Lower leg skin (tissue), 3 donors: ENCODE measurements around the gene RACGAP1.

Source experiments
- POLR2A ChIP-seq, 2 donors: fragments of 450-650 bp; IDR thresholded peaks; one replicate each; pipeline ENCODE4 v1.6.1; 2016 to 2017; ENCODE audit warnings: antibody characterized with exemption in 2 of 2, mild to moderate bottlenecking in 1 of 2, moderate library complexity in 1 of 2
- TF ChIP-seq, protein P1 (sequence below), 3 donors: fragments of 450-650 bp; IDR thresholded peaks; one replicate each; pipeline ENCODE4 v1.5.1; 2016; ENCODE audit warnings: antibody characterized with exemption in 3 of 3, mild to moderate bottlenecking in 3 of 3, moderate library complexity in 2 of 3

- TF ChIP-seq, protein P1, sequence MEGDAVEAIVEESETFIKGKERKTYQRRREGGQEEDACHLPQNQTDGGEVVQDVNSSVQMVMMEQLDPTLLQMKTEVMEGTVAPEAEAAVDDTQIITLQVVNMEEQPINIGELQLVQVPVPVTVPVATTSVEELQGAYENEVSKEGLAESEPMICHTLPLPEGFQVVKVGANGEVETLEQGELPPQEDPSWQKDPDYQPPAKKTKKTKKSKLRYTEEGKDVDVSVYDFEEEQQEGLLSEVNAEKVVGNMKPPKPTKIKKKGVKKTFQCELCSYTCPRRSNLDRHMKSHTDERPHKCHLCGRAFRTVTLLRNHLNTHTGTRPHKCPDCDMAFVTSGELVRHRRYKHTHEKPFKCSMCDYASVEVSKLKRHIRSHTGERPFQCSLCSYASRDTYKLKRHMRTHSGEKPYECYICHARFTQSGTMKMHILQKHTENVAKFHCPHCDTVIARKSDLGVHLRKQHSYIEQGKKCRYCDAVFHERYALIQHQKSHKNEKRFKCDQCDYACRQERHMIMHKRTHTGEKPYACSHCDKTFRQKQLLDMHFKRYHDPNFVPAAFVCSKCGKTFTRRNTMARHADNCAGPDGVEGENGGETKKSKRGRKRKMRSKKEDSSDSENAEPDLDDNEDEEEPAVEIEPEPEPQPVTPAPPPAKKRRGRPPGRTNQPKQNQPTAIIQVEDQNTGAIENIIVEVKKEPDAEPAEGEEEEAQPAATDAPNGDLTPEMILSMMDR (IDR thresholded peaks at IDR 0.05): no peak
- no peak for TF ChIP-seq POLR2A (IDR thresholded peaks at IDR 0.05)
These were observed at the start of gene RACGAP1 for GRCh38 chr12:50025187-50026059.
